GM12873 (cell line): ENCODE measurements around the gene COL4A1.

Experiments used
- TF ChIP-seq, protein P1 (sequence below): IDR thresholded peaks from 2 replicates; pipeline ENCODE4 v1.5.1; 2012; ENCODE audit warnings: low read depth, mild to moderate bottlenecking, moderate library complexity, low read length, control low read depth; ENCODE audit not compliant: insufficient read depth; ENCODE audit errors: missing control alignments

COL4A1 gene

DNA sequence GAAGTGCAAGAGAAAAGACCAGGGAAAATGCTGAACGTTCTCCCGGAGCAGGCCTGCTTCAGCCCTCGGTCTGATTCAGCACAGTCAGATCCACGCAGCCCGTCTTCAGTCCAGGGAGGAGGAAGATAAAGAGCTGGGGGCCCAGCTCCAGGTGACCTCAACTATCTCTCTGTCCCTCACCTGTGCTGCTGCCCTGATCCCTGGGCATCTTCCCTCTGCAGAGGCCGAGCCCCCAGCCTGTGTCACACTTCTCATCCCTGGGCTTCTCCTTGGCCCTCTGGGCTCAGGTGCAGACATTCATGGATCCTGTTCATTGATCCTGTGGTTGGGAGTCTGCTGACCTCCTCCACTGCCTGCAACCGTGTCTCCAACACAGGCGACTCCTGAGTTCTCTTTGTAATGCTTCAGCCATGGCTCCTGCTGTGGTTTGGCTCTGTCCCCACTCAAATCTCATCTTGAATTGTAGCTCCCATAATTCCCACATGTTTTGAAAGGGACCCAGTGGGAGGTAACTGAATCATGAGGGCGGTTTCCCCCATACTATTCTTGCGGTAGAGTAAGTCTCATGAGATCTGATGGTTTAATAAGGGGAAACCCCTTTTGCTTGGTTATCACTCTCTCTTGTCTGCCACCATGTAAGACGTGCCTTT lies 28.0 kb upstream of the COL4A1 start:
- TF ChIP-seq, protein P1, sequence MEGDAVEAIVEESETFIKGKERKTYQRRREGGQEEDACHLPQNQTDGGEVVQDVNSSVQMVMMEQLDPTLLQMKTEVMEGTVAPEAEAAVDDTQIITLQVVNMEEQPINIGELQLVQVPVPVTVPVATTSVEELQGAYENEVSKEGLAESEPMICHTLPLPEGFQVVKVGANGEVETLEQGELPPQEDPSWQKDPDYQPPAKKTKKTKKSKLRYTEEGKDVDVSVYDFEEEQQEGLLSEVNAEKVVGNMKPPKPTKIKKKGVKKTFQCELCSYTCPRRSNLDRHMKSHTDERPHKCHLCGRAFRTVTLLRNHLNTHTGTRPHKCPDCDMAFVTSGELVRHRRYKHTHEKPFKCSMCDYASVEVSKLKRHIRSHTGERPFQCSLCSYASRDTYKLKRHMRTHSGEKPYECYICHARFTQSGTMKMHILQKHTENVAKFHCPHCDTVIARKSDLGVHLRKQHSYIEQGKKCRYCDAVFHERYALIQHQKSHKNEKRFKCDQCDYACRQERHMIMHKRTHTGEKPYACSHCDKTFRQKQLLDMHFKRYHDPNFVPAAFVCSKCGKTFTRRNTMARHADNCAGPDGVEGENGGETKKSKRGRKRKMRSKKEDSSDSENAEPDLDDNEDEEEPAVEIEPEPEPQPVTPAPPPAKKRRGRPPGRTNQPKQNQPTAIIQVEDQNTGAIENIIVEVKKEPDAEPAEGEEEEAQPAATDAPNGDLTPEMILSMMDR, result no peak

DNA sequence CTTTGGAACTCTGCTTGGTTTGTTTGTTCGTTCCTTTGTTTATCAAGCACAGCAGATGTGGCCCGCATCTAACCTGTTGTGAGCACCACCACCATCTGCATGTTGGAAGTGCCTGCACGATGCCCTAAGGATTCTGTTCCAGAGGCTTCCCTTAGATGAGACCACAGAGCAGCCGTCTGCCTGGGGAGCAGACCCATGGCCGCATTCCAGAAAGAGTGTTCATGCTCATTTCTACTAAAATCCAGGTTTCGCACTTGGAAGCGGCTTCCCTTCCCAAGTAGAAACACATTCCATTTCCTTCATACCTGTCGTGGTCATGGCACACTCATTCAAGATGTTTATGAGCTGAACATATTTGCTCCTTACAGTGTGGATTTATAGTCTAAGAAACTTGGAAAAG lies 27.3 kb upstream of the COL4A1 start:
- TF ChIP-seq, protein P1, result no peak

DNA sequence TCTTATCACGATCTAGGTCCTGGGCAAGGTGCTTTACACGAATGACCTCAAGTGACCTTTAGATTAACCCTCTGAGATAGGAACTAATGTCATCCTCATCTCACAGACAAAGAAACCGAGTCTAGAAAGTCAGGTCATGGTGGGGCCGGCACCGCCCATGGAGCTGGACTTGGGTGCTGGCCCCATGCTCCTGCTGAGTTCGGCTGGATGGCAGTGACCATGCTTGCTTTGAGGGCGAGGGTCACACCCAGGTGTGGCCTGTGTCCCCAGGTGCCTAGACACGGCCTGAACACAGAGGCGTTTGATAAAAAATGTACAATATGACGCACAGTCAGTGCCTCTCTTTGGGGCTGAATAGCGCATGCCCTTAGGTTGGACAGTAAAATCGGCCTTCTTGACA lies 26.9 kb upstream of the COL4A1 start:
- TF ChIP-seq, protein P1, result no peak

- TF ChIP-seq, protein P1, result no peak
Measured at GRCh38 chr13:110332750-110333149, 25.8 kb upstream of the COL4A1 start.

- TF ChIP-seq, protein P1, result no peak
Measured at GRCh38 chr13:110331362-110331761, 24.4 kb upstream of the COL4A1 start.

DNA sequence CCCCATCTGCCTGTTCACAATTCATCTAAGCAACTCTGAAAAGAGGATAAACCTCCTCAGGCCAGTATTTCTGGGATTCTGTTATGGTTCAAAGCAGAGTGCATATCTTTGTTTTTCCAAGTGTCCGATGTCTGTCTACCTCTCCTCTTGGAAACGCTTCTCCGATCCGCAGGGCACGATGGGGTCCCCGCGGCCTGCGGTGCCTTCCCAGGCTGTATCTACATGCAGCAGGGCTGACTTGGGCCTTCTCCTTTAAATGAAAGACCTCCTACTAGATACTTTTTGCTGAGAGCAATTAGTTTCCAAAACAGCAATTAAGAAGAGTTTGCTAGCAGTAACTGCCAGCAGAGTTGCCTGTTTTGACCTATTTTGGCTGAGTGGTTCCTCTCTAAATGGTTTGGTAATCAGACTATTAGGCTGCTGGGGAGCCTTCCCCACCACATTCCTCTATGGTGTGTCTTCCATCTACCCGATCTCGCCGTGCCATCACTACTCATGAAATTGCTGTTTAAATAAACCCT lies 23.6 kb upstream of the COL4A1 start:
- TF ChIP-seq, protein P1, result no peak

DNA sequence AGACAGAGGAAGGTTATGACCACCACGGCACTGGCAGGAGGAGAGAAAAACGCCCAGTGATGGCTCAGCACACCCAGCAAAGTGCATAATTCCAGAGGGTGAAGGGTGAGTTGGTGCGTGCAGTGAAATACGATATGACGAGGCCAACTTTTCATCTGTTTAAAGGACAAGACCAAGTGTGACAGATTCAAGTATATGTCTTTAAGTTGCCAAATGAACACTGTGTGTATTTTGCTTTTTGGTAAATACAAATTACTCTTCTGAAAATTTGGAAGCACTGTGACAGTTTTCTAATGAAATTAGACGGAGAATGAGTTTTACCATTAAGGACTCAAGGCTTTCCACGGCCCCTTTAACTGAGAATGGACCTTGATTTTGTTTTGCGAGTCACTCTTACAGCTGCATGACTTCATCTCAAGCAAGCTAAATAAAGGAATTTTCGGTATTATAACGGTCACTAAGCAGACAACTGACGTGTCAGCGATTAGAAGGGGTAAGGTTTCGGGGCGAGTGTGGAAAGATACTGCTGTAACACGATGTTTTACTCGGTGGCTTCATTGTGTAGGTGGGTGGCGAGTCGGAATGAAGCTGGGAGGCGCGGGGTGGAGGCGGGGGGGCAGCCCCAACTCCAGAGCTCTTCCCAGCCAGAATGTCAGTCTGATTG lies 23.0 kb upstream of the COL4A1 start:
- TF ChIP-seq, protein P1, result no peak
